HCT116 (cell line): Measurements from ENCODE around the gene CDH10. TPM values are rescaled to one million over a fixed set of nuclear protein-coding genes. Genes with fewer than 3 reads are reported as not detected.

Experiments
- ATAC-seq: fragments of 200-7000 bp; cut with Tn5 transposase; 2 replicates; pipeline ENCODE4 v1.9.1; 2020; ENCODE audit warnings: mild to moderate bottlenecking, moderate library complexity
- BruUV-seq: library from RNA; stranded (reverse); fragments of 400-500 nt; replicated peaks from 2 replicates; lab custom pipeline; 2021; lab: Mats Ljungman, UMichigan
- CTCF ChIA-PET: fragments of 300-600 bp; sonication (Branson Sonifier 250); formaldehyde crosslinking; loops from one replicate; lab custom pipeline; 2021; ENCODE audit warnings: antibody characterized with exemption; lab: Charles Lee
- POLR2A ChIA-PET: fragments of 300-600, 350-600 bp; sonication (Branson Sonifier 250); formaldehyde crosslinking; loops from one replicate; lab custom pipeline; 2021; ENCODE audit warnings: antibody characterized with exemption; lab: Charles Lee
- RAD21 ChIA-PET, 2 experiments: fragments of 300-600 bp; sonication (Branson Sonifier 250); formaldehyde crosslinking; loops; one replicate each; lab custom pipeline; 2023; ENCODE audit warnings: low total read pairs in 2 of 2; ENCODE audit not compliant: uncharacterized antibody in 2 of 2, unreplicated experiment in 2 of 2, low non-redundant PET in 1 of 2; lab: Charles Lee
- DNase-seq: peaks from one replicate; pipeline ENCODE4 v3.0.0-alpha.2; 2010; ENCODE audit warnings: low read depth, low spot score
- H2AFZ ChIP-seq: fragments of 200-600 bp; shearing (Covaris generic), sonication (generic); 2 replicates; pipeline ENCODE4 v1.6.1; 2017; ENCODE audit warnings: low read depth, mixed run types, mixed read lengths, antibody characterized with exemption, low read length; ENCODE audit not compliant: poor library complexity, severe bottlenecking
- H3K27ac ChIP-seq: 2 replicates; pipeline ENCODE4 v1.5.1; 2012; ENCODE audit warnings: low read depth, low read length
- H3K27me3 ChIP-seq: fragments of 200-600 bp; sonication (generic); 2 replicates; pipeline ENCODE4 v1.6.1; 2016; ENCODE audit warnings: mixed run types, low read length, mixed read lengths; ENCODE audit not compliant: insufficient read depth
- H3K36me3 ChIP-seq, 2 experiments: fragments of 200-500 bp in 1 of 2; fragments of 200-600 bp in 1 of 2; sonication (Bioruptor generic) in 1 of 2; sonication (generic) in 1 of 2; 2 replicates each; pipeline versions ENCODE4 v1.5.1 to v1.6.1; 2014 to 2016; ENCODE audit warnings: low read length in 2 of 2, inconsistent platforms in 1 of 2, mixed read lengths in 1 of 2, mixed run types in 1 of 2; ENCODE audit not compliant: insufficient read depth in 2 of 2, control insufficient read depth in 1 of 2
- H3K4me1 ChIP-seq, 2 experiments: fragments of 200-600 bp in 1 of 2; sonication (generic) in 1 of 2; 2 replicates each; pipeline versions ENCODE4 v1.5.1 to v1.6.1; 2012 to 2017; ENCODE audit warnings: low read length in 2 of 2, inconsistent platforms in 1 of 2, mild to moderate bottlenecking in 1 of 2, mixed read lengths in 1 of 2, mixed run types in 1 of 2, moderate library complexity in 1 of 2; ENCODE audit not compliant: insufficient read depth in 2 of 2, control insufficient read depth in 1 of 2
- H3K4me2 ChIP-seq: fragments of 200-600 bp; sonication (generic); 2 replicates; pipeline ENCODE4 v1.6.1; 2017; ENCODE audit warnings: mixed run types, low read length, mixed read lengths
- H3K4me3 ChIP-seq, 2 experiments: fragments of 200-600 bp in 1 of 2; sonication (generic) in 1 of 2; replicated peaks in 1 of 2; 2 replicates each; pipeline ENCODE4 v1.5.1; 2011 to 2016; ENCODE audit warnings: low read length in 2 of 2, control low read depth in 1 of 2, low read depth in 1 of 2, mild to moderate bottlenecking in 1 of 2, mixed read lengths in 1 of 2, mixed run types in 1 of 2
- H3K79me2 ChIP-seq: fragments of 200-600 bp; sonication (generic); 2 replicates; pipeline ENCODE4 v1.6.1; 2017; ENCODE audit warnings: mild to moderate bottlenecking, mixed run types, low read length, moderate library complexity, mixed read lengths; ENCODE audit not compliant: insufficient read depth
- H3K9ac ChIP-seq: fragments of 200-600 bp; sonication (generic); 2 replicates; pipeline ENCODE4 v1.6.1; 2016; ENCODE audit warnings: low read length, mixed read lengths
- H3K9me2 ChIP-seq: fragments of 200-600 bp; sonication (generic), shearing (Covaris generic); 2 replicates; pipeline ENCODE4 v1.6.1; 2017; ENCODE audit warnings: mixed run types, mild to moderate bottlenecking, moderate library complexity; ENCODE audit not compliant: insufficient read depth
- H3K9me3 ChIP-seq, 2 experiments: fragments of 200-500 bp in 1 of 2; fragments of 200-600 bp in 1 of 2; sonication (Bioruptor generic) in 1 of 2; sonication (generic) in 1 of 2; 2 replicates each; pipeline ENCODE4 v1.6.1; 2014 to 2017; ENCODE audit warnings: low read length in 2 of 2, mixed read lengths in 2 of 2, inconsistent platforms in 1 of 2, low read depth in 1 of 2, mild to moderate bottlenecking in 1 of 2, mixed run types in 1 of 2, moderate library complexity in 1 of 2; ENCODE audit not compliant: control insufficient read depth in 1 of 2, insufficient read depth in 1 of 2
- H4K20me1 ChIP-seq: fragments of 200-600 bp; sonication (generic), shearing (Covaris generic); 2 replicates; pipeline ENCODE4 v1.6.1; 2017; ENCODE audit warnings: mixed run types, mild to moderate bottlenecking, moderate library complexity; ENCODE audit not compliant: insufficient read depth
- ATF3 ChIP-seq: IDR thresholded peaks from 2 replicates; pipeline ENCODE4 v1.6.1; 2012
- CBX3 ChIP-seq: IDR thresholded peaks from 2 replicates; pipeline ENCODE4 v1.6.1; 2012; ENCODE audit warnings: low read depth
- CEBPB ChIP-seq: IDR thresholded peaks from 2 replicates; pipeline ENCODE4 v1.6.1; 2012; ENCODE audit warnings: low read depth
- EGR1 ChIP-seq: IDR thresholded peaks from 2 replicates; pipeline ENCODE4 v1.6.1; 2012; ENCODE audit warnings: low read depth
- ELF1 ChIP-seq: IDR thresholded peaks from 2 replicates; pipeline ENCODE4 v1.6.1; 2012; ENCODE audit warnings: low read depth, borderline replicate concordance
- EZH2 ChIP-seq: fragments of 200-600 bp; sonication (generic); IDR thresholded peaks from 2 replicates; pipeline ENCODE4 v1.6.1; 2017; ENCODE audit warnings: antibody characterized with exemption, mixed run types
- FOSL1 ChIP-seq: IDR thresholded peaks from 2 replicates; pipeline ENCODE4 v1.6.1; 2012; ENCODE audit warnings: low read depth
- POLR2AphosphoS5 ChIP-seq: IDR thresholded peaks from 2 replicates; pipeline ENCODE4 v1.6.1; 2011; ENCODE audit warnings: mild to moderate bottlenecking, low read depth, low read length, moderate library complexity
- RAD21 ChIP-seq: IDR thresholded peaks from 2 replicates; pipeline ENCODE4 v1.6.1; 2012; ENCODE audit warnings: low read depth, mild to moderate bottlenecking
- REST ChIP-seq: IDR thresholded peaks from 2 replicates; pipeline ENCODE4 v1.6.1; 2012; ENCODE audit warnings: low read depth
- SIN3A ChIP-seq: IDR thresholded peaks from 2 replicates; pipeline ENCODE4 v1.6.1; 2012; ENCODE audit warnings: low read depth
- SP1 ChIP-seq: IDR thresholded peaks from 2 replicates; pipeline ENCODE4 v1.6.1; 2012; ENCODE audit warnings: low read depth
- SRF ChIP-seq: IDR thresholded peaks from 2 replicates; pipeline ENCODE4 v1.6.1; 2012; ENCODE audit warnings: low read depth
- TCF7L2 ChIP-seq: IDR thresholded peaks from 2 replicates; pipeline ENCODE4 v1.7.0; 2011; ENCODE audit warnings: borderline replicate concordance, inconsistent platforms; ENCODE audit not compliant: insufficient read depth, insufficient read length; ENCODE audit errors: extremely low read depth
- ZNF274 ChIP-seq: fragments of 200-500 bp; sonication (Bioruptor generic); IDR thresholded peaks from 2 replicates; pipeline ENCODE4 v1.6.1; 2014; ENCODE audit warnings: mild to moderate bottlenecking, low read depth, low read length, inconsistent platforms
- intact Hi-C: fragments of 100-400 bp; cut with micrococcal nuclease; formaldehyde crosslinking; loops from 2 replicates; pipeline ENCODE4 v1.10.0; 2022
- total RNA-seq: library from RNA; stranded (reverse); gene quantifications from one replicate; pipeline ENCODE4 v1.2.1, GENCODE V29; 2021; ENCODE audit not compliant: unreplicated experiment
- TF ChIP-seq, protein P1 (sequence below): IDR thresholded peaks from 2 replicates; pipeline ENCODE4 v1.6.1; 2011; ENCODE audit warnings: mild to moderate bottlenecking, low read length, moderate library complexity; ENCODE audit not compliant: insufficient replicate concordance; ENCODE audit errors: extremely low read depth
- TF ChIP-seq, protein P2 (sequence below): IDR thresholded peaks from 2 replicates; pipeline ENCODE4 v1.6.1; 2012

CDH10 gene
- total RNA-seq, 1 experiment from 2014 or later: not detected

GRCh38 chr5:24630918-24631317 is 13.9 kb downstream of the CDH10 start (continued):
- TF ChIP-seq, protein P1, sequence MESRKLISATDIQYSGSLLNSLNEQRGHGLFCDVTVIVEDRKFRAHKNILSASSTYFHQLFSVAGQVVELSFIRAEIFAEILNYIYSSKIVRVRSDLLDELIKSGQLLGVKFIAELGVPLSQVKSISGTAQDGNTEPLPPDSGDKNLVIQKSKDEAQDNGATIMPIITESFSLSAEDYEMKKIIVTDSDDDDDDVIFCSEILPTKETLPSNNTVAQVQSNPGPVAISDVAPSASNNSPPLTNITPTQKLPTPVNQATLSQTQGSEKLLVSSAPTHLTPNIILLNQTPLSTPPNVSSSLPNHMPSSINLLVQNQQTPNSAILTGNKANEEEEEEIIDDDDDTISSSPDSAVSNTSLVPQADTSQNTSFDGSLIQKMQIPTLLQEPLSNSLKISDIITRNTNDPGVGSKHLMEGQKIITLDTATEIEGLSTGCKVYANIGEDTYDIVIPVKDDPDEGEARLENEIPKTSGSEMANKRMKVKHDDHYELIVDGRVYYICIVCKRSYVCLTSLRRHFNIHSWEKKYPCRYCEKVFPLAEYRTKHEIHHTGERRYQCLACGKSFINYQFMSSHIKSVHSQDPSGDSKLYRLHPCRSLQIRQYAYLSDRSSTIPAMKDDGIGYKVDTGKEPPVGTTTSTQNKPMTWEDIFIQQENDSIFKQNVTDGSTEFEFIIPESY: no peak
- no peak for TF ChIP-seq FOSL1
- TF ChIP-seq SRF: no peak

GRCh38 chr5:24629798-24630197 is 15.0 kb downstream of the CDH10 start:
- BruUV-seq: no TSS peak
- Histone ChIP-seq H3K27ac (no peak overlapping the region), H2AFZ (no peak overlapping the region), H3K4me1 (no peaks in the 10 kb centered on the region), H3K4me2 (no peak overlapping the region), H3K79me2 (no peaks in the 10 kb centered on the region), H3K4me3 (no peak overlapping the region), H3K9me3 (peaks cover 0 to 4% of the 10 kb centered on the region in 2 experiments; a peak in 3 of 4 replicates), H3K9me2 (no peaks in the 10 kb centered on the region), H3K27me3 (no peaks in the 10 kb centered on the region), H4K20me1 (no peaks in the 10 kb centered on the region), H3K36me3 (no peaks in the 10 kb centered on the region), H3K9ac (no peak overlapping the region)
- DNase-seq: no peak
- no peak for ATAC-seq
- CTCF ChIA-PET: no interaction called here
- POLR2A ChIA-PET: no interaction called here
- intact Hi-C loops: no loop called here
- no peak for TF ChIP-seq SP1
- no peak for TF ChIP-seq ATF3
- no peak for TF ChIP-seq ELF1
- no peak for TF ChIP-seq RAD21
- no peak for TF ChIP-seq SRF
- no peak for TF ChIP-seq REST
- no peak for TF ChIP-seq EGR1
- TF ChIP-seq CBX3: no peak
- TF ChIP-seq CEBPB: no peak
- no peak for TF ChIP-seq POLR2AphosphoS5
- no peak for TF ChIP-seq FOSL1
- TF ChIP-seq, protein P2, sequence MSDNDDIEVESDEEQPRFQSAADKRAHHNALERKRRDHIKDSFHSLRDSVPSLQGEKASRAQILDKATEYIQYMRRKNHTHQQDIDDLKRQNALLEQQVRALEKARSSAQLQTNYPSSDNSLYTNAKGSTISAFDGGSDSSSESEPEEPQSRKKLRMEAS: no peak
- TF ChIP-seq TCF7L2: no peak
- TF ChIP-seq SIN3A: no peak
- TF ChIP-seq ZNF274: no peak
- TF ChIP-seq EZH2: no peak
- RAD21 ChIA-PET: no interaction called here
